ENCODE measurements around the gene FKBP4.

Gene FKBP4

GRCh38 chr12:2792671-2793500 lies 1.9 kb upstream of the FKBP4 start:
- Histone ChIP-seq H3K36me3 (replicated peaks; ENCODE audit: insufficient read depth, low read length) (peaks cover 4% of the 10 kb centered on the region; the same call in 1 of the 2 replicates), H3K27ac (ENCODE audit: low read length) (no peak overlapping the region), H3K79me2 (ENCODE audit: low read length) (peaks cover 24% of the 10 kb centered on the region), H3K9me2 (replicated peaks; ENCODE audit: insufficient read depth, low read length) (no peaks in the 10 kb centered on the region), H3K4me2 (ENCODE audit: low read depth, low read length) (no peak overlapping the region), H3K27me3 (replicated peaks; ENCODE audit: insufficient read depth, low read length) (no peaks in the 10 kb centered on the region), H3K4me3 (ENCODE audit: low read length) (no peak overlapping the region), H3K9me3 (replicated peaks; ENCODE audit: insufficient read depth, low read length) (no peaks in the 10 kb centered on the region), H3F3A (ENCODE audit: insufficient read depth, low read length) (no peaks in the 10 kb centered on the region), H2AFZ (ENCODE audit: low read length) (no peak overlapping the region), H3K9ac (ENCODE audit: low read length) (no peak overlapping the region), H3K4me1 (ENCODE audit: low read length) (0 out of 2 replicates have a peak, but pooled peaks cover 4% of the 10 kb centered on the region), H4K20me1 (ENCODE audit: insufficient read depth, low read length) (no peaks in the 10 kb centered on the region)
- TF ChIP-seq EZH2 (optimal IDR thresholded peaks at IDR 0.05; ENCODE audit: low read depth, low read length) (no peak), EZH2phosphoT487 (IDR thresholded peaks at IDR 0.05; ENCODE audit: low read length) (no peak)
- TF ChIP-seq, protein P1, sequence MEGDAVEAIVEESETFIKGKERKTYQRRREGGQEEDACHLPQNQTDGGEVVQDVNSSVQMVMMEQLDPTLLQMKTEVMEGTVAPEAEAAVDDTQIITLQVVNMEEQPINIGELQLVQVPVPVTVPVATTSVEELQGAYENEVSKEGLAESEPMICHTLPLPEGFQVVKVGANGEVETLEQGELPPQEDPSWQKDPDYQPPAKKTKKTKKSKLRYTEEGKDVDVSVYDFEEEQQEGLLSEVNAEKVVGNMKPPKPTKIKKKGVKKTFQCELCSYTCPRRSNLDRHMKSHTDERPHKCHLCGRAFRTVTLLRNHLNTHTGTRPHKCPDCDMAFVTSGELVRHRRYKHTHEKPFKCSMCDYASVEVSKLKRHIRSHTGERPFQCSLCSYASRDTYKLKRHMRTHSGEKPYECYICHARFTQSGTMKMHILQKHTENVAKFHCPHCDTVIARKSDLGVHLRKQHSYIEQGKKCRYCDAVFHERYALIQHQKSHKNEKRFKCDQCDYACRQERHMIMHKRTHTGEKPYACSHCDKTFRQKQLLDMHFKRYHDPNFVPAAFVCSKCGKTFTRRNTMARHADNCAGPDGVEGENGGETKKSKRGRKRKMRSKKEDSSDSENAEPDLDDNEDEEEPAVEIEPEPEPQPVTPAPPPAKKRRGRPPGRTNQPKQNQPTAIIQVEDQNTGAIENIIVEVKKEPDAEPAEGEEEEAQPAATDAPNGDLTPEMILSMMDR (IDR thresholded peaks at IDR 0.05; ENCODE audit: low read length): no peak
- no peak for DNase-seq

- Histone ChIP-seq H3K27me3 (replicated peaks; ENCODE audit: insufficient read depth, low read length) (no peaks in the 10 kb centered on the region), H3F3A (ENCODE audit: insufficient read depth, low read length) (no peaks in the 10 kb centered on the region), H3K79me2 (ENCODE audit: low read length) (peaks cover 31% of the 10 kb centered on the region), H3K9me3 (replicated peaks; ENCODE audit: insufficient read depth, low read length) (no peaks in the 10 kb centered on the region), H3K4me1 (ENCODE audit: low read length) (0 out of 2 replicates have a peak, but pooled peaks cover 4% of the 10 kb centered on the region), H4K20me1 (ENCODE audit: insufficient read depth, low read length) (0 out of 2 replicates have a peak, but pooled peaks cover 5% of the 10 kb centered on the region), H3K9me2 (replicated peaks; ENCODE audit: insufficient read depth, low read length) (no peaks in the 10 kb centered on the region), H3K4me2 (ENCODE audit: low read depth, low read length) (no peak overlapping the region), H3K4me3 (ENCODE audit: low read length) (no peak overlapping the region), H3K27ac (ENCODE audit: low read length) (no peak overlapping the region), H3K36me3 (replicated peaks; ENCODE audit: insufficient read depth, low read length) (peaks cover 11% of the 10 kb centered on the region; the same call in 1 of the 2 replicates), H2AFZ (ENCODE audit: low read length) (no peak overlapping the region), H3K9ac (ENCODE audit: low read length) (no peak overlapping the region)
- no peak for TF ChIP-seq EZH2 (optimal IDR thresholded peaks at IDR 0.05; ENCODE audit: low read depth, low read length)
- DNase-seq: no peak
These were observed 1.2 kb upstream of the FKBP4 start for GRCh38 chr12:2793561-2793960.

DNA sequence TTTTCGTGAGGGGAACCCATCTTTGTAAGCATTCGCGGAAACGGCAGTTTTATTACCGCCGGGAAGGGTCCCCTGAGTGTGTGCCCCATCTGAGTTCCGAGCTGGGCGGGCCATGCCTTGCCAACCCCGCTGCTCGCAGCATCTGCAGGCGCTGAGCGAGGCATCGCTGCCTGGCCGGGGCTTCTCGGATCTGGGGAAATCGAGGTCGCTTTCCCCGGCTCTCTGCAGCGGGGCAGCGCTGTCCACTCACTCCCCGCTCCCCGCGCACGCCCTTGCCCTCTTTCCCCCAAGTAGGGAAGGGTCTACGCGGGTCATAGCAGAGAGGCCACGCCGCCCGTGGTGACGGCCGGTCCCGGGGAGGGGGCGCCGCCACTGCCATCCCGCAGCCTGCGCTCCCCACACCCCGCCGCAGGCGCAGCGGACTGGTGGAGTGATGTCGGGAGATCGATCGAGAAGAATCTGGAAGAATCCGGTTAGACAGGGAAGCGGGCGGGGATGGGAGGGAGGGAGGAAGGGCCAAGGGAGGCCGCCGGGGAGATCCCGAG lies 507 bp upstream of the FKBP4 start:
- peaks cover 37% of the 10 kb centered on the region for H3K79me2 ChIP-seq (ENCODE audit: low read length)
- no peaks in the 10 kb centered on the region for H3F3A ChIP-seq (ENCODE audit: insufficient read depth, low read length)
- H3K9ac ChIP-seq (ENCODE audit: low read length): peak overlapping the region; percentile 48; the same call in 1 of the 2 replicates
- peak overlapping the region; percentile 86 for H2AFZ ChIP-seq (ENCODE audit: low read length)
- H3K4me3 ChIP-seq (ENCODE audit: low read length): peak overlapping the region; percentile 74
- 0 out of 2 replicates have a peak, but pooled peaks cover 4% of the 10 kb centered on the region for H3K4me1 ChIP-seq (ENCODE audit: low read length)
- H3K27me3 ChIP-seq (replicated peaks; ENCODE audit: insufficient read depth, low read length): no peaks in the 10 kb centered on the region
- H3K27ac ChIP-seq (ENCODE audit: low read length): no peak overlapping the region
- TF ChIP-seq EZH2phosphoT487 (IDR thresholded peaks at IDR 0.05; ENCODE audit: low read length) (no peak), EZH2 (optimal IDR thresholded peaks at IDR 0.05; ENCODE audit: low read depth, low read length) (no peak)
- TF ChIP-seq, protein P1 (IDR thresholded peaks at IDR 0.05; ENCODE audit: low read length): no peak
- H3K9me2 ChIP-seq (replicated peaks; ENCODE audit: insufficient read depth, low read length): no peaks in the 10 kb centered on the region
- no peaks in the 10 kb centered on the region for H3K9me3 ChIP-seq (replicated peaks; ENCODE audit: insufficient read depth, low read length)
- peaks cover 17% of the 10 kb centered on the region; the same call in 1 of the 2 replicates for H3K36me3 ChIP-seq (replicated peaks; ENCODE audit: insufficient read depth, low read length)
- H3K4me2 ChIP-seq (ENCODE audit: low read depth, low read length): peak overlapping the region; percentile 92
- H4K20me1 ChIP-seq (ENCODE audit: insufficient read depth, low read length): 0 out of 2 replicates have a peak, but pooled peaks cover 5% of the 10 kb centered on the region
- no peak for DNase-seq
